PC-3 (cell line): ENCODE data around the gene AACS. TPM values are rescaled to one million over a fixed set of nuclear protein-coding genes. Genes with fewer than 3 reads are reported as not detected.

Source experiments
- ATAC-seq: fragments of 200-7000 bp; cut with Tn5 transposase; 2 replicates; pipeline ENCODE4 v1.9.1; 2020; ENCODE audit warnings: mild to moderate bottlenecking, moderate library complexity
- BruUV-seq: library from RNA; stranded (reverse); fragments of 400-500 nt; replicated peaks from 2 replicates; lab custom pipeline; 2021; lab: Mats Ljungman, UMichigan
- CTCF ChIA-PET: fragments of 300-600 bp; sonication (Branson Sonifier 250); formaldehyde crosslinking; loops from one replicate; lab custom pipeline; 2022; ENCODE audit warnings: antibody characterized with exemption; lab: Charles Lee
- POLR2A ChIA-PET: fragments of 300-600 bp; sonication (Branson Sonifier 250); formaldehyde crosslinking; loops from one replicate; lab custom pipeline; 2022; ENCODE audit warnings: antibody characterized with exemption; ENCODE audit not compliant: unreplicated experiment; lab: Charles Lee
- DNase-seq: peaks from one replicate; pipeline ENCODE4 v3.0.0-alpha.2; 2015
- H2AFZ ChIP-seq: fragments of 300-600 bp; sonication (generic); 2 replicates; pipeline ENCODE4 v1.6.0; 2016; ENCODE audit warnings: antibody characterized with exemption, low read length
- H3F3A ChIP-seq: fragments of 300-600 bp; sonication (generic); one replicate; pipeline ENCODE4 v1.6.0; 2017; ENCODE audit warnings: antibody characterized with exemption, low read length, control low read depth, mild to moderate bottlenecking; ENCODE audit not compliant: unreplicated experiment
- H3K27ac ChIP-seq: fragments of 300-600 bp; sonication (generic); 2 replicates; pipeline ENCODE4 v1.5.1; 2016; ENCODE audit warnings: mild to moderate bottlenecking, low read length
- H3K27me3 ChIP-seq: fragments of 300-600 bp; sonication (generic); 2 replicates; pipeline ENCODE4 v1.6.1; 2016; ENCODE audit warnings: low read length, mixed read lengths
- H3K36me3 ChIP-seq: fragments of 300-600 bp; sonication (generic); 2 replicates; pipeline ENCODE4 v1.6.1; 2016; ENCODE audit warnings: low read depth, mixed run types, low read length, mixed read lengths
- H3K4me1 ChIP-seq: fragments of 300-600 bp; sonication (generic); 2 replicates; pipeline ENCODE4 v1.5.1; 2016; ENCODE audit warnings: low read length; ENCODE audit not compliant: insufficient read depth
- H3K4me2 ChIP-seq: fragments of 300-600 bp; sonication (generic); 2 replicates; pipeline ENCODE4 v1.6.0; 2016; ENCODE audit warnings: low read length
- H3K4me3 ChIP-seq: fragments of 300-600 bp; sonication (generic); 2 replicates; pipeline ENCODE4 v1.5.1; 2016; ENCODE audit warnings: mild to moderate bottlenecking, low read length, mixed read lengths
- H3K79me2 ChIP-seq: fragments of 300-600 bp; sonication (generic); 2 replicates; pipeline ENCODE4 v1.6.1; 2017; ENCODE audit warnings: low read length, mixed read lengths
- H3K9ac ChIP-seq: fragments of 300-600 bp; sonication (generic); 2 replicates; pipeline ENCODE4 v1.6.0; 2016; ENCODE audit warnings: mild to moderate bottlenecking, low read length
- H3K9me2 ChIP-seq: fragments of 300-600 bp; sonication (generic); replicated peaks from 2 replicates; pipeline ENCODE4 v1.6.1; 2016; ENCODE audit warnings: mixed run types, low read length, mixed read lengths
- H3K9me3 ChIP-seq: fragments of 300-600 bp; sonication (generic); 2 replicates; pipeline ENCODE4 v1.6.1; 2016; ENCODE audit warnings: low read length, mixed read lengths
- H4K20me1 ChIP-seq: fragments of 300-600 bp; sonication (generic); 2 replicates; pipeline ENCODE4 v1.6.1; 2016; ENCODE audit warnings: low read length, mixed read lengths
- CTCF ChIP-seq: fragments of 300-600 bp; sonication (generic); conservative IDR thresholded peaks from 2 replicates; pipeline ENCODE4 v1.5.1; 2017; ENCODE audit warnings: antibody characterized with exemption, low read depth, mild to moderate bottlenecking, low read length
- EZH2 ChIP-seq: fragments of 300-600 bp; sonication (generic); IDR thresholded peaks from one replicate; pipeline ENCODE4 v1.6.1; 2017; ENCODE audit warnings: antibody characterized with exemption, mild to moderate bottlenecking, low read length; ENCODE audit not compliant: unreplicated experiment
- EZH2phosphoT487 ChIP-seq: fragments of 300-600 bp; sonication (generic); IDR thresholded peaks from 2 replicates; pipeline ENCODE4 v1.6.1; 2018; ENCODE audit warnings: mild to moderate bottlenecking, antibody characterized with exemption, low read length, borderline replicate concordance
- intact Hi-C: fragments of 100-400 bp; cut with micrococcal nuclease; formaldehyde crosslinking; loops from 2 replicates; pipeline ENCODE4 v1.9.0; 2023
- total RNA-seq: library from RNA; depleted of rRNA; stranded (reverse); fragments of >200 nt; gene quantifications from 2 replicates; pipeline ENCODE4 v1.2.3, GENCODE V29; 2014

Gene AACS
- total RNA-seq, 1 experiment from 2014 or later = 31.9 TPM

- peaks cover 11% of the 10 kb centered on the region for H3K4me1 ChIP-seq
- H3K27me3 ChIP-seq = no peaks in the 10 kb centered on the region
- H4K20me1 ChIP-seq = no peaks in the 10 kb centered on the region
- DNase-seq = no peak
- peaks cover 19% of the 10 kb centered on the region; the same call in 1 of the 2 replicates for H3K36me3 ChIP-seq
- H3K79me2 ChIP-seq = no peaks in the 10 kb centered on the region; the same call in 1 of the 2 replicates
- no peak for TF ChIP-seq EZH2
- TF ChIP-seq CTCF = no peak
- TF ChIP-seq EZH2phosphoT487 = no peak
- no peak overlapping the region for H3K4me3 ChIP-seq
- H3K27ac ChIP-seq = no peak overlapping the region
- H3F3A ChIP-seq = no peaks in the 10 kb centered on the region
- no peaks in the 10 kb centered on the region for H3K9me3 ChIP-seq
- H3K9ac ChIP-seq = no peak overlapping the region
- ChIA-PET CTCF (no interaction called here), POLR2A (interaction anchor here (0.6 kb wide), 1 partner anchor 155 kb away, joined by 11 read pairs; no protein-coding TSS in a partner anchor)
- H2AFZ ChIP-seq = no peak overlapping the region
- H3K4me2 ChIP-seq = no peak overlapping the region
- no peak for ATAC-seq
- no peaks in the 10 kb centered on the region for H3K9me2 ChIP-seq
- BruUV-seq = no TSS peak
- intact Hi-C loops = no loop called here
These were observed 64.5 kb downstream of the AACS start for GRCh38 chr12:125129591-125130255.

- ATAC-seq (no peak), DNase-seq (no peak)
- H3F3A ChIP-seq = no peaks in the 10 kb centered on the region
- no peaks in the 10 kb centered on the region for H3K4me1 ChIP-seq
- no peak overlapping the region for H3K4me2 ChIP-seq
- H2AFZ ChIP-seq = no peak overlapping the region
- H4K20me1 ChIP-seq = no peaks in the 10 kb centered on the region
- POLR2A ChIA-PET = no interaction called here
- CTCF ChIA-PET = no interaction called here
- no peak overlapping the region for H3K9ac ChIP-seq
- no TSS peak for BruUV-seq
- no peak for TF ChIP-seq CTCF
- TF ChIP-seq EZH2 = no peak
- no peak for TF ChIP-seq EZH2phosphoT487
- intact Hi-C loops = no loop called here
- H3K36me3 ChIP-seq = peaks cover 14% of the 10 kb centered on the region; the same call in 1 of the 2 replicates
- H3K27me3 ChIP-seq = no peaks in the 10 kb centered on the region
- no peak overlapping the region for H3K4me3 ChIP-seq
- no peaks in the 10 kb centered on the region for H3K9me2 ChIP-seq
- no peaks in the 10 kb centered on the region for H3K9me3 ChIP-seq
- no peaks in the 10 kb centered on the region for H3K79me2 ChIP-seq
- H3K27ac ChIP-seq = no peak overlapping the region
These were observed 66.7 kb downstream of the AACS start for GRCh38 chr12:125131958-125132357.

GRCh38 chr12:125132698-125133400 is 67.6 kb downstream of the AACS start:
- TF ChIP-seq CTCF (no peak), EZH2phosphoT487 (no peak), EZH2 (no peak)
- no peak overlapping the region for H3K27ac ChIP-seq
- no peaks in the 10 kb centered on the region for H3K9me2 ChIP-seq
- H3K4me2 ChIP-seq = no peak overlapping the region
- no peaks in the 10 kb centered on the region for H3K27me3 ChIP-seq
- no peaks in the 10 kb centered on the region for H3F3A ChIP-seq
- intact Hi-C loops = no loop called here
- CTCF ChIA-PET = no interaction called here
- H3K9me3 ChIP-seq = no peaks in the 10 kb centered on the region
- no peak for DNase-seq
- no peak overlapping the region for H3K9ac ChIP-seq
- no peak overlapping the region for H2AFZ ChIP-seq
- no peaks in the 10 kb centered on the region for H3K4me1 ChIP-seq
- no peaks in the 10 kb centered on the region for H4K20me1 ChIP-seq
- no TSS peak for BruUV-seq
- H3K36me3 ChIP-seq = peaks cover 9% of the 10 kb centered on the region; the same call in 1 of the 2 replicates
- ATAC-seq = no peak
- H3K4me3 ChIP-seq = no peak overlapping the region
- POLR2A ChIA-PET = interaction anchor here (0.7 kb wide), 1 partner anchor 83 kb away, joined by 4 read pairs; no protein-coding TSS in a partner anchor
- no peaks in the 10 kb centered on the region for H3K79me2 ChIP-seq
